Parathyroid adenoma (tissue), 2 donors: ENCODE measurements around the gene ZSWIM5.
A peak's percentile ranks its signal among the peaks of the same experiment; 100 is the strongest.
"Not testable (repeated sequence)": the region's sequence is repeated elsewhere in the genome, so short reads cannot be mapped to it uniquely, and the experiment has no call there.

Source experiments
- H2AFZ ChIP-seq: fragments of 300-600 bp; sonication (generic); one replicate; pipeline ENCODE4 v1.7.0; 2017; ENCODE audit warnings: antibody characterized with exemption, mild to moderate bottlenecking
- H3K27ac ChIP-seq: fragments of 300-600 bp; sonication (generic); one replicate; pipeline ENCODE4 v1.7.0; 2017
- H3K27me3 ChIP-seq: fragments of 300-600 bp; sonication (generic); one replicate; pipeline ENCODE4 v1.7.0; 2017; ENCODE audit warnings: low read length; ENCODE audit not compliant: control insufficient read depth, insufficient read depth
- H3K36me3 ChIP-seq: fragments of 300-600 bp; sonication (generic); one replicate; pipeline ENCODE4 v1.7.0; 2017; ENCODE audit warnings: low read length; ENCODE audit not compliant: control insufficient read depth, insufficient read depth
- H3K4me1 ChIP-seq: fragments of 300-600 bp; sonication (generic); one replicate; pipeline ENCODE4 v1.7.0; 2017; ENCODE audit warnings: control low read depth
- H3K4me2 ChIP-seq: fragments of 300-600 bp; sonication (generic); one replicate; pipeline ENCODE4 v1.7.0; 2017; ENCODE audit warnings: low read length
- H3K4me3 ChIP-seq: fragments of 300-600 bp; sonication (generic); one replicate; pipeline ENCODE4 v1.7.0; 2017; ENCODE audit warnings: low read depth, low read length
- H3K79me2 ChIP-seq: fragments of 300-600 bp; sonication (generic); one replicate; pipeline ENCODE4 v1.7.0; 2017; ENCODE audit warnings: control low read depth
- H3K9ac ChIP-seq: fragments of 300-600 bp; sonication (generic); one replicate; pipeline ENCODE4 v1.7.0; 2017; ENCODE audit warnings: mild to moderate bottlenecking
- H3K9me3 ChIP-seq: fragments of 300-600 bp; sonication (generic); one replicate; pipeline ENCODE4 v1.7.0; 2017; ENCODE audit warnings: low read length; ENCODE audit not compliant: control insufficient read depth
- TF ChIP-seq, protein P1 (sequence below): fragments of 300-600 bp; sonication (generic); IDR thresholded peaks from one replicate; pipeline ENCODE4 v1.7.0; 2017; ENCODE audit warnings: antibody characterized with exemption, mild to moderate bottlenecking
- donor health status: primary hyperparathyroidism.

The ZSWIM5 gene

DNA sequence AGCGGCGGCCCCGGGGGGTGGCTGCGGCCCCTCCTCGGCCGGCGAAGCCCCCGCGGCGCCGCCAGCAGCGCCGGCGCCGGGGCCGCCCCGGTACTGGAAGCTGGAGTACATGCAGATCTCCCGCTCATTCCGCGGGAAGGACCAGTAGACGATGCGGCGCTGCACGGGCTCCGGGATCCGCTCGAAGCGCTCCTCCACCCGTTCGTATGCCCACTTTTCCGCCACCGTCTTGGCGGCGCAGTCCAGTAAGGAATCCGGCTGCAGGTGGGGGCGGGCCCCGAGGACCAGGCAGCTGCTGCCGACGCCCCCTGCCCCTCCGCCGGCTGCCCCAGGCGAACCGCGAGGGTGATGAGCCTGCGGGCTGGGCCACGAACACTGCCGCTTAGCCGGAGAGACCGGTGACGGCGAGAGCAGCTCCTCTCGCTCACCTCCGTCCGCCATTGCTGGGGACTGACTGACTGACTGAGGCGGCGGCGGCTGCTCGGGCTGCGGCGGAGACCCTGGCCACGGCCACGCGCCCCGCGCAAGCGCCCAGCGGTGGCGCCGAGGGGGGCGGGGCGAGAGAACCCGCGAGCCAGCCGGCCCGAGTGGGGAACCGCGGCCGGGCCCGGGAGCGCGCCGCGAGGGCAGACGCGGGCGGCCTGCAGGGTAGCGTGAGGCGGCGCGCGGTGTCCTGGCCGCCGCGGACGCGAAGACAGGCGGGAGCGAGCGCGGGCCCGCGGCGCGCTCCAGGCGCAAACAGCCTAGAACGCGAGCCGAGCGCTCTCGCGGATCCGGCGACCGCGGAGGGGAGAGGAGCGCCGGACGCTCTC lies at the start of gene ZSWIM5:
Gene ZSWIM5 (minus strand): TSS at position 696 of the 812 bp plus-strand sequence. CDS start 255 bp downstream, at position 441.
- Histone ChIP-seq H3K36me3 (no peaks in the 10 kb centered on the region), H3K9ac (peak within 1 kb of the TSS; percentile 28), H3K4me1 (peaks cover 2% of the 10 kb centered on the region), H2AFZ (peak within 1 kb of the TSS; percentile 91), H3K79me2 (no peaks in the 10 kb centered on the region), H3K4me2 (peak within 1 kb of the TSS; percentile 83), H3K27me3 (no peaks in the 10 kb centered on the region), H3K9me3 (no peaks in the 10 kb centered on the region), H3K27ac (peak within 1 kb of the TSS; percentile 80), H3K4me3 (peak within 1 kb of the TSS; percentile 63)
- TF ChIP-seq, protein P1, sequence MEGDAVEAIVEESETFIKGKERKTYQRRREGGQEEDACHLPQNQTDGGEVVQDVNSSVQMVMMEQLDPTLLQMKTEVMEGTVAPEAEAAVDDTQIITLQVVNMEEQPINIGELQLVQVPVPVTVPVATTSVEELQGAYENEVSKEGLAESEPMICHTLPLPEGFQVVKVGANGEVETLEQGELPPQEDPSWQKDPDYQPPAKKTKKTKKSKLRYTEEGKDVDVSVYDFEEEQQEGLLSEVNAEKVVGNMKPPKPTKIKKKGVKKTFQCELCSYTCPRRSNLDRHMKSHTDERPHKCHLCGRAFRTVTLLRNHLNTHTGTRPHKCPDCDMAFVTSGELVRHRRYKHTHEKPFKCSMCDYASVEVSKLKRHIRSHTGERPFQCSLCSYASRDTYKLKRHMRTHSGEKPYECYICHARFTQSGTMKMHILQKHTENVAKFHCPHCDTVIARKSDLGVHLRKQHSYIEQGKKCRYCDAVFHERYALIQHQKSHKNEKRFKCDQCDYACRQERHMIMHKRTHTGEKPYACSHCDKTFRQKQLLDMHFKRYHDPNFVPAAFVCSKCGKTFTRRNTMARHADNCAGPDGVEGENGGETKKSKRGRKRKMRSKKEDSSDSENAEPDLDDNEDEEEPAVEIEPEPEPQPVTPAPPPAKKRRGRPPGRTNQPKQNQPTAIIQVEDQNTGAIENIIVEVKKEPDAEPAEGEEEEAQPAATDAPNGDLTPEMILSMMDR: no peak

DNA sequence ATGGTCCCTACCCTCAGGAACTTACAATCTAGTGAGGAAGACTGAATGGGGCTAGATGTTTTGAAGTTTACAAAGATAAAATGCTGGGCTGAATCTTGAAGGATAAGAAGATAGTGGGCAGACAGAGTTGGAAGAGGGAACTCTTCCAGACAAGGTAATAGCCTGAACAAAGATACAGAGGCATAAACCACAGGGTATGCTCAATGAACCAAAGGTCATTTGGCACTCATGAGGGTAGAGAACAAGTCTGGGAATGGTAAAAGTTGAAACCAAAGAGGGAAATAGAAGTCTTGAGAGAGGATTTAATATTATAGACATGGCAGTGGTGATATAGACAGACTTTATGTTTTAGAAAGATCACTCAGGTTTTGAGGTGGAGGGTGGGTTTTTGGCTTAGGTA lies 48.1 kb upstream of the ZSWIM5 start:
- TF ChIP-seq, protein P1: no peak
- H3K27ac ChIP-seq: no peak overlapping the region
- no peaks in the 10 kb centered on the region for H3K36me3 ChIP-seq
- H3K4me3 ChIP-seq: no peak overlapping the region
- H3K9ac ChIP-seq: no peak overlapping the region
- no peaks in the 10 kb centered on the region for H3K79me2 ChIP-seq
- no peak overlapping the region for H3K4me2 ChIP-seq
- no peak overlapping the region for H2AFZ ChIP-seq
- no peaks in the 10 kb centered on the region for H3K27me3 ChIP-seq
- H3K9me3 ChIP-seq: no peaks in the 10 kb centered on the region
- H3K4me1 ChIP-seq: no peaks in the 10 kb centered on the region

DNA sequence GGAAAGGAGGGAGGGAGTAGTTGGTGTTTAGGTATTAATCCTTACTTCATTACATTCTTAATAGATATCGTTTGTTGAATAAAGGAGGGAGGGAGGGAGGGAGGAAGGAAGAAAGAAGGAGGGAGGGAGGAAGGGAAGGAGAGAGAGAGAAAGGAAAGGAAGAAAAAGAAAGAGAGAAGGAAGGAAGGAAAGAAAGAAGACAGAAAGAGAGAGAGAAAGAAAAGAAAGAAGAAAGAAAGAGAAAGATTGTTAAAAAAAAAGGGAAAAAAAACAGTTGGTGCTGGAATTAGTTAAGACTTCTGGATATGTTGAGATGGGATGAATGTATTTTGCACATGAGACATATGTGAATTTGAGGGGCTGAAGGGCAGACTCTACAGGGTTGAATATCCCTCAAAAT lies 44.1 kb upstream of the ZSWIM5 start:
- no peak overlapping the region for H3K4me2 ChIP-seq
- H3K27me3 ChIP-seq: no peaks in the 10 kb centered on the region
- H2AFZ ChIP-seq: no peak overlapping the region
- no peaks in the 10 kb centered on the region for H3K4me1 ChIP-seq
- no peaks in the 10 kb centered on the region for H3K79me2 ChIP-seq
- no peak overlapping the region for H3K4me3 ChIP-seq
- no peaks in the 10 kb centered on the region for H3K9me3 ChIP-seq
- TF ChIP-seq, protein P1: no peak
- H3K9ac ChIP-seq: no peak overlapping the region
- H3K36me3 ChIP-seq: no peaks in the 10 kb centered on the region
- no peak overlapping the region for H3K27ac ChIP-seq

DNA sequence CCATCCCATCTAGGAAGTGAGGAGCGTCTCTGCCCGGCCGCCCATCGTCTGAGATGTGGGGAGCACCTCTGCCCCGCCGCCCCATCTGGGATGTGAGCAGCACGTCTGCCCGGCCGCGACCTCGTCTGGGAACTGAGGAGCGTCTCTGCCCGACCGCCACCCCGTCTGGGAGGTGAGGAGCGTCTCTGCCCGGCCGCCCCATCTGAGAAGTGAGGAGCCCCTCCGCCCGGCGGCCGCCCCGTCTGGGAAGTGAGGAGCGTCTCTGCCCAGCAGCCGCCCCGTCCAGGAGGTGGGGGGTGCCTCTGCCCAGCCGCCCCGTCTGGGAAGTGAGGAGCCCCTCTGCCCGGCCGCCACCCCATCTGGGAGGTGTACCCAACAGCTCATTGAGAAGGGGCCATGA lies 41.6 kb upstream of the ZSWIM5 start:
- not testable (repeated sequence) for H3K4me2 ChIP-seq, H3K9me3 ChIP-seq, H3K27me3 ChIP-seq, H3K4me1 ChIP-seq, H3K36me3 ChIP-seq, H3K79me2 ChIP-seq, H3K9ac ChIP-seq, H3K27ac ChIP-seq, H2AFZ ChIP-seq, H3K4me3 ChIP-seq

DNA sequence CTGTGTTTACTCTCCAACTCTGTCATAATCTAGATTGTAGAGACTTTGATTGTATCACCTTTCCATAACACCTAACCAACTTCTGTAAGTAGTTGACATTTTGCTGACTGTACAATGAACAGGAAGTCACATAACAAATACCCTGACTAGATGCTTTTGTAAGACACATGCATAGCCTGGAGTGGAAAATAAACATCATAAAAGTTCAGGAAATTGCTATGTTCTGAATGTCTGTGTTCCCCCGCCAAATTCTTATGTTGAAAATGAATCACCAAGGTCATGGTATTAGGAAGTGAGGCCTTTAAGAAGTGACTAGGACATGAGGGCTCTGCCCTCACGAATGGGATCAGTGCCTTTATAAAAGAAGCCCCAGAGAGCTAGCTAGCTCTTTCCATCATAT lies 40.4 kb upstream of the ZSWIM5 start:
- no peaks in the 10 kb centered on the region for H3K79me2 ChIP-seq
- no peak overlapping the region for H3K9ac ChIP-seq
- TF ChIP-seq, protein P1: no peak
- no peak overlapping the region for H3K4me3 ChIP-seq
- H3K27ac ChIP-seq: no peak overlapping the region
- H3K27me3 ChIP-seq: no peaks in the 10 kb centered on the region
- no peak overlapping the region for H3K4me2 ChIP-seq
- H3K4me1 ChIP-seq: no peaks in the 10 kb centered on the region
- H2AFZ ChIP-seq: no peak overlapping the region
- no peaks in the 10 kb centered on the region for H3K9me3 ChIP-seq
- no peaks in the 10 kb centered on the region for H3K36me3 ChIP-seq

DNA sequence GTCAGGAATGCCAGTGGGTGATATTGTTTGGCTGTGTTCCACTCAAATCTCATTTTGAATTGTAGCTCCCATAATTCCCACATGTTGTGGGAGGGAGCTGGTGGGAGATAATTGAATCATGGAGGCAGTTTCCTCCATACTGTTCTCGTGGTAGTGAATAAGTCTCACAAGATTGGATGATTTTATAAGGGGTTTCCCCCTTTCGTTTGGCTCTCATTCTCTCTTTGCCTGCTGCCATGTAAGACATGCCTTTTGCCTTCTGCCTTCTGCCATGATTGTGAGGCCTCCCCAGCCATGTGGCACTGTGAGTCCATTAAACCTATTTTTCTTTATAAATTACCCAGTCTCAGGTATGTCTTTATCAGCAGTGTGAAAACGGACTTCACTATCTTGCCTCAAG lies 40.0 kb upstream of the ZSWIM5 start:
- H3K9me3 ChIP-seq, H3K36me3 ChIP-seq, H3K27me3 ChIP-seq, H3K9ac ChIP-seq, H3K4me3 ChIP-seq, H3K4me2 ChIP-seq, H3K4me1 ChIP-seq, H2AFZ ChIP-seq, H3K27ac ChIP-seq, H3K79me2 ChIP-seq: not testable (repeated sequence)
